ENCODE measurements around the gene LAMA3. TPM values are rescaled to one million over a fixed set of nuclear protein-coding genes. Genes with fewer than 3 reads are reported as not detected.

The LAMA3 gene
- total RNA-seq, 1 experiment from 2014 or later: 5.6 TPM

- H3K9ac ChIP-seq (ENCODE audit: low read length): no peak overlapping the region
- H3K4me2 ChIP-seq (ENCODE audit: low read length): no peak overlapping the region
- H4K20me1 ChIP-seq (ENCODE audit: insufficient read depth): no peaks in the 10 kb centered on the region
- BruUV-seq (replicated peaks): no TSS peak
- H3K36me3 ChIP-seq (ENCODE audit: control insufficient read depth in 1 of 2, insufficient read depth in 2 of 2, low read length in 2 of 2): no peaks in the 10 kb centered on the region
- RAD21 ChIA-PET (ENCODE audit: low non-redundant PET in 1 of 2, low total read pairs in 2 of 2, uncharacterized antibody in 2 of 2, unreplicated experiment in 2 of 2): interaction anchor here in 1 of 2 experiments (2.6 kb wide), 1 partner anchor 82 kb away, joined by 28 read pairs; no protein-coding TSS in a partner anchor
- H3K4me3 ChIP-seq (replicated peaks in 1 of 2; ENCODE audit: low read depth in 1 of 2, low read length in 2 of 2): no peak overlapping the region
- H2AFZ ChIP-seq (ENCODE audit: low read depth, low read length, poor library complexity, severe bottlenecking): no peak overlapping the region
- TF ChIP-seq ZFX (IDR thresholded peaks at IDR 0.05) (no peak), CEBPB (IDR thresholded peaks at IDR 0.05; ENCODE audit: low read depth) (no peak), CTCF (IDR thresholded peaks at IDR 0.05 in 2 of 3, conservative IDR thresholded peaks at IDR 0.05 in 1 of 3; ENCODE audit: borderline replicate concordance in 1 of 3, insufficient read depth in 1 of 3, low read depth in 2 of 3, low read length in 2 of 3) (no peak), TCF7L2 (IDR thresholded peaks at IDR 0.05; ENCODE audit: borderline replicate concordance, extremely low read depth, insufficient read depth, insufficient read length) (no peak), YY1 (IDR thresholded peaks at IDR 0.05; ENCODE audit: extremely low read depth, insufficient replicate concordance, low read depth, low read length) (no peak), SIN3A (IDR thresholded peaks at IDR 0.05; ENCODE audit: low read depth) (no peak), SP1 (IDR thresholded peaks at IDR 0.05; ENCODE audit: low read depth) (no peak), ZBTB33 (IDR thresholded peaks at IDR 0.05; ENCODE audit: extremely low read depth, insufficient replicate concordance, low read length) (no peak), POLR2AphosphoS5 (IDR thresholded peaks at IDR 0.05; ENCODE audit: low read depth, low read length) (no peak), EZH2phosphoT487 (IDR thresholded peaks at IDR 0.05; ENCODE audit: borderline replicate concordance) (no peak), JUND (IDR thresholded peaks at IDR 0.05) (no peak), POLR2A (IDR thresholded peaks at IDR 0.05; ENCODE audit: borderline replicate concordance, extremely low read depth, insufficient read depth, insufficient read length) (no peak), CBX3 (IDR thresholded peaks at IDR 0.05; ENCODE audit: low read depth) (no peak), SRF (IDR thresholded peaks at IDR 0.05; ENCODE audit: low read depth) (no peak)
- H3K27me3 ChIP-seq (ENCODE audit: insufficient read depth, low read length): no peaks in the 10 kb centered on the region
- peaks cover 11 to 19% of the 10 kb centered on the region in 2 experiments for H3K4me1 ChIP-seq (ENCODE audit: control insufficient read depth in 1 of 2, insufficient read depth in 2 of 2, low read length in 2 of 2)
- H3K9me2 ChIP-seq (ENCODE audit: insufficient read depth): no peaks in the 10 kb centered on the region
- CTCF ChIA-PET: interaction anchor here (1.5 to 3.6 kb wide), 6 partner anchors 10 to 905 kb away, joined by 9 to 178 read pairs (median 27); no protein-coding TSS in a partner anchor
- DNase-seq (ENCODE audit: low read depth, low spot score) (no peak), ATAC-seq (no peak)
- H3K79me2 ChIP-seq (ENCODE audit: insufficient read depth, low read length): no peaks in the 10 kb centered on the region
- no peaks in the 10 kb centered on the region for H3K9me3 ChIP-seq (ENCODE audit: control insufficient read depth in 1 of 2, insufficient read depth in 1 of 2, low read depth in 1 of 2, low read length in 2 of 2)
- POLR2A ChIA-PET: interaction anchor here (0.6 kb wide), 1 partner anchor 53 kb away, joined by 7 read pairs; no protein-coding TSS in a partner anchor
- intact Hi-C loops (cut with micrococcal nuclease): loop anchor here (1.0 to 10.0 kb wide), 5 partner anchors 82 to 411 kb away; no protein-coding TSS in a partner anchor
- H3K27ac ChIP-seq (ENCODE audit: low read depth, low read length): no peak overlapping the region
Measured at GRCh38 chr18:23703987-23704384, 14.7 kb downstream of the LAMA3 start.

Measured in HCT116 (cell line).